HG02623 (cell line): ENCODE results near the gene GJC1.
"Not testable (repeated sequence)": the region's sequence is repeated elsewhere in the genome, so short reads cannot be mapped to it uniquely, and the experiment has no call there.

Source experiments
- ATAC-seq: cut with Tn5 transposase; IDR thresholded peaks from one replicate; pipeline ENCODE4 v1.9.1; 2021; ENCODE audit warnings: moderate library complexity; ENCODE audit not compliant: unreplicated experiment

The GJC1 gene

GRCh38 chr17:44761932-44762810 lies 67.9 kb downstream of the GJC1 start:
- ATAC-seq, result no peak

- ATAC-seq, result no peak
These were observed 69.4 kb downstream of the GJC1 start for GRCh38 chr17:44760474-44761308.

GRCh38 chr17:44759916-44760243 lies 70.2 kb downstream of the GJC1 start:
- no peak for ATAC-seq

DNA sequence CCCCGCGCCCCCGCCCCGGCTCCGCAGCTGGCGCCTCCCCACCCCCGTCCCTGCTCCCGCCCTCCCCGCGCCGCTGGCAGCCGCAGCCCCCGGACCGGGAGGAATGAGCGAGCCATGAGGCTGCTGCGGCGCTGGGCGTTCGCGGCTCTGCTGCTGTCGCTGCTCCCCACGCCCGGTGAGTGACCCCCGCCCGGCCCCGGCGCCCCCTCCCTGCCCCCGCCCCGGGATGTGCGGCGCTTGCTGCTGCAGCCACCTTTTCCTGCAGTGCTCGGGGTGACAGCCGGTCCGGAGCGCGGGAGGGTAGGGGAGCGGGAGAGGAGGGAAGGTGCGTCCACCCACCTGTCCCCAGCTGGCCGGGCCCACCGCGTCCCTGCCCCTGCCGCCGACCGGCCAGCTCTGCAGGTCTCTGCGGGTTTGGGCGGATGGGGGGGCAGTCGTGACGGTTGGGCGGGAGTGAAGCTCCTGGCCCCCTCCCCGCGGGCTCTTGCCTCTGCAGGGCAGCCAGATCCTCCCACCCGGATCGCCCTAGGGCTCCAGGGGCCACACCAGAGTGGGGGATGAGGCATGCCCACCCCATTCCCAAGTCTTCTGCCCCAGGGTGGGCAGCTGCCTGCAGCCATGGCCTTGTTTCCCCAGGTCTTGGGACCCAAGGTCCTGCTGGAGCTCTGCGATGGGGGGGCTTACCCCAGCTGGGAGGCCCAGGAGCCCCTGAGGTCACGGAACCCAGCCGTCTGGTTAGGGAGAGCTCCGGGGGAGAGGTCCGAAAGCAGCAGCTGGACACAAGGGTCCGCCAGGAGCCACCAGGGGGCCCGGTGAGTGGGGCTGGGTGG lies 70.8 kb downstream of the GJC1 start:
- no peak for ATAC-seq

DNA sequence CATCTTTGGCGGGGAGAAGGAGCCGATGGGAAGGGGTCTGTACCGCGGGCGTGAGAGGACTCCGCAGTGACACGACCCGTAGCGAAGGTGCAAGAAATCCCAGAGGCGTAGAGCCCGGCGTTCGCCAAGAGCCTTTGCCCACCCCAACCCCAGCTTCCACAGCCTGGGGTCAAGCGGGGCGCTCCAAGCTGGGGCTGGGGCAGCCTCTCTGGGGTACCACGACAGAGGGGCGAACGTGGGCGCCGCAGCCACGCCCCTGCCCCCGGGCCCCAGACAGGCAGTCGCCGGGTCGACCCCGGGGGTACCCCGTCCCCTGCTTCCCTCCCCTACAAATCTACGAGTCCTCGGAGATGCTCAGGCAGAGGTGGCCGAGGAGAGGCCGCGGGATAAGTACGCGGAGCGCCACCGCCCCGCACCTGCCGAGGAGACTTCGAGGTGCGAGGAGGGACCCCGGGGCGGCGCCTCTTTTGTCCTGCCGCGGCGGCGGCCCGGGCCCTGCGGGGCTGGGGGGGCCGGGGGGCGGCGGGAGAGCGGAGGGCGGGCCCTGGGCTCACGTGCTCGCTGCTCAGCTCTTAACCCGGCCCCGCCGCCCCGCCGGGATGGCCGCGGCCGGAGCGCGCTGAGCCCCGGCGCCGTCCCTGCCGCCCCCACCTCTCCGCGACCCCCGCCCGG lies 71.5 kb downstream of the GJC1 start, which contains the start of gene ADAM11:
TSS of gene ADAM11 (plus strand) at position 575 of the 672 bp plus-strand sequence. CDS start 212 bp downstream, outside the sequence.
- no peak for ATAC-seq

GRCh38 chr17:44757918-44758413 lies 72.1 kb downstream of the GJC1 start:
- no peak for ATAC-seq

GRCh38 chr17:44757045-44757917 lies 72.8 kb downstream of the GJC1 start:
- ATAC-seq, result no peak

DNA sequence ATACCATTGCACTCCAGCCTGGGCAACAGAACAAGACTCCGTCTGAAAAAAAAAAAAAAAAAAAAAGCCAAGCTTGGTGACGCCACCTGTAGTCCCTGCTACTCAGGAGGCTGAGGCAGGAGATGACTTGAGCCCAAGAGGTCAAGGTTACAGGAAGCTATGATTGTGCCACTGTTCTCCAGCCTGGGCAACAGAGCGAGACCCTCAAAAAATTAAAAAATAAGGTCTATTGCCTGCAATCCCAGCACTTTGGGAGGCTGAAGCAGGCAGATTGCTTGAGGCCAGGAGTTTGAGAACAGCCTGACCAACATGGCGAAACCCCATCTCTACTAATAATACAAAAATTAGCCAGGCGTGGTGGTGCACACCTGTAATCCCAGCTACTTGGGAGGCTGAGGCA lies 74.9 kb downstream of the GJC1 start:
- not testable (repeated sequence) for ATAC-seq

- ATAC-seq, result no peak
These were observed 75.8 kb downstream of the GJC1 start for GRCh38 chr17:44754276-44754675.

- ATAC-seq, result no peak
These were observed 76.9 kb downstream of the GJC1 start for GRCh38 chr17:44752953-44753861.

DNA sequence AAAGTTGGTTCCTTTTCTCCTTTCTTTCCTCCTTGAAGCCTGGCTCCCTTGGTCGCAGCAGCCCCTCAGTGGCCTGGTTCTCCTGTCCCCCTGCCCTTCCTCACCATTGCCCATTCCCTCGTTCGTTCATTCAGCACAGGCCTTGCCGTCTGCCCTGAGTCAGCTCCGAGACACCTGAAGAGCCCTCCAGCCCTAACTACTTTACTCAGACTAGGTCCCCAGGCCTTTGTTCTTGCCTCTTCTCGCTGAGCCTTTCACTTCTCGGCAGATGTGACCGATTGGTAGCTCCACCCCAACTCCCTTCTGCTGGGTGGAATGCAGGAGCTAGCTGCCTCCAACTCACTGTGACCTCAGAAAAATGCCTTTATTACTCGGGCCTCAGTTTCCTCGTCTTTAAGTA lies 78.3 kb downstream of the GJC1 start:
- ATAC-seq, result no peak

DNA sequence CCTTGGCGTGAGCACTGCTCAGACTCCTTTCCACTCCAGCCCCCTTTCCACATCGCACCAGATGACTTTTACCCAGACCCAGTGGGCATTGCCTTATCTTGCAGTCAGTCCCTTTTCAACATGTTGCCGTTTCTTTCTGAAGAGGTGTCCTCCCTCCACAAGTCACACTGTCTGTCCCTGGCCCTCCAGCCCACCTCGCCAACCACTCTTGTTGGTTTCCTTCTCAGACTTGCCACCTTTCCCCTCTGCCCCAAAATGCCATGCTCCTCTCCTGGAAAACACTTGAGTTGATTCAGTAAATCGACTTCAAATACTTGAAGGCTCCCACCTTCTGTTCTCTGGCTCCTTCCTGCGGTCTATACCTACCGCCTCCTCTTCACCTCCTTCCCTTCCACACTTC lies 78.8 kb downstream of the GJC1 start:
- no peak for ATAC-seq

- no peak for ATAC-seq
These were observed 80.1 kb downstream of the GJC1 start for GRCh38 chr17:44749980-44750318.

GRCh38 chr17:44749076-44749979 lies 80.8 kb downstream of the GJC1 start:
- ATAC-seq, result no peak
